HepG2 (cell line): Measurements from ENCODE around the gene CSNK1D. TPM values are rescaled to one million over a fixed set of nuclear protein-coding genes. Genes with fewer than 3 reads are reported as not detected.

ENCODE experiments used
- HNRNPK ChIP-seq: fragments of 200-400 bp; formaldehyde crosslinking; IDR thresholded peaks from 2 replicates; pipeline ENCODE4 v1.6.1; 2018; ENCODE audit warnings: low read length, low read depth, moderate library complexity, mild to moderate bottlenecking; ENCODE audit not compliant: poor library complexity, severe bottlenecking
- ZBTB20 ChIP-seq: sonication (generic); formaldehyde crosslinking; IDR thresholded peaks from 2 replicates; pipeline ENCODE4 v1.8.1; 2023; ENCODE audit warnings: missing genetic modification reagents, low read depth, mild to moderate bottlenecking, borderline replicate concordance
- ZNF382 ChIP-seq: sonication (generic); formaldehyde crosslinking; IDR thresholded peaks from 2 replicates; pipeline ENCODE4 v1.5.0; 2020; ENCODE audit warnings: missing genetic modification reagents, mild to moderate bottlenecking, borderline replicate concordance
- ZNF558 ChIP-seq: sonication (generic); formaldehyde crosslinking; IDR thresholded peaks from 2 replicates; pipeline ENCODE4 v1.9.0; 2022; ENCODE audit warnings: mild to moderate bottlenecking, missing genetic modification reagents, borderline replicate concordance
- ZNF670 ChIP-seq: sonication (generic); formaldehyde crosslinking; IDR thresholded peaks from 2 replicates; pipeline ENCODE4 v1.8.0; 2022; ENCODE audit warnings: mild to moderate bottlenecking, missing genetic modification reagents, borderline replicate concordance
- polyA plus RNA-seq, 8 experiments: library from polyadenylated mRNA; depleted of rRNA in 3 of 8; stranded (reverse) in 7 of 8; unstranded in 1 of 8; fragments of >200 nt; fragmentation: Illumina TruSeq in 4 of 8; extraction: Trizol in 4 of 8; gene quantifications; 2 replicates each; pipeline versions ENCODE4 v1.2.1 to v1.2.3, GENCODE V29; 2011 to 2016; ENCODE audit warnings: low read depth in 4 of 8, missing spikeins in 1 of 8, mixed read lengths in 1 of 8; ENCODE audit not compliant: insufficient read depth in 1 of 8
- total RNA-seq, 5 experiments: library from RNA; depleted of rRNA; stranded (reverse); fragments of >200 nt; fragmentation: Illumina TruSeq; extraction: Trizol; gene quantifications; 2 replicates each; pipeline ENCODE4 v1.2.3, GENCODE V29; 2016; ENCODE audit warnings: low read depth in 1 of 5
- TF ChIP-seq, protein P1 (sequence below): sonication (generic); formaldehyde crosslinking; IDR thresholded peaks from 2 replicates; pipeline ENCODE4 v1.4.0; 2020; ENCODE audit warnings: missing genetic modification reagents
- TF ChIP-seq, protein P2 (sequence below): sonication (generic); formaldehyde crosslinking; IDR thresholded peaks from 2 replicates; pipeline ENCODE4 v1.5.1; 2020; ENCODE audit warnings: mild to moderate bottlenecking, missing genetic modification reagents, moderate library complexity

Gene CSNK1D
- total and polyA plus RNA-seq, 2 of the 13 experiments (the other 11 are each of a cell fraction or from before 2014, with no cell fraction given): 31.5 to 128 TPM

DNA sequence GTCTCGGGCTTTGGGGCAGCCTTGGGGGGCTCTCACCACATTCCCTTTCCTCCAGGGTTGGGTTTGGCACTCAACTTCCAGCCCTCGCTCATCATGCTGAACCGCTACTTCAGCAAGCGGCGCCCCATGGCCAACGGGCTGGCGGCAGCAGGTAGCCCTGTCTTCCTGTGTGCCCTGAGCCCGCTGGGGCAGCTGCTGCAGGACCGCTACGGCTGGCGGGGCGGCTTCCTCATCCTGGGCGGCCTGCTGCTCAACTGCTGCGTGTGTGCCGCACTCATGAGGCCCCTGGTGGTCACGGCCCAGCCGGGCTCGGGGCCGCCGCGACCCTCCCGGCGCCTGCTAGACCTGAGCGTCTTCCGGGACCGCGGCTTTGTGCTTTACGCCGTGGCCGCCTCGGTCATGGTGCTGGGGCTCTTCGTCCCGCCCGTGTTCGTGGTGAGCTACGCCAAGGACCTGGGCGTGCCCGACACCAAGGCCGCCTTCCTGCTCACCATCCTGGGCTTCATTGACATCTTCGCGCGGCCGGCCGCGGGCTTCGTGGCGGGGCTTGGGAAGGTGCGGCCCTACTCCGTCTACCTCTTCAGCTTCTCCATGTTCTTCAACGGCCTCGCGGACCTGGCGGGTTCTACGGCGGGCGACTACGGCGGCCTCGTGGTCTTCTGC lies 36.3 kb downstream of the CSNK1D start (continued):
- TF ChIP-seq HNRNPK (peak; percentile 23), ZNF382 (no peak), ZNF670 (CRISPR knock-in tag) (0 out of 2 replicates have a peak, but pooled peaks have one; percentile 36), ZBTB20 (CRISPR knock-in tag) (no peak), ZNF558 (CRISPR knock-in tag) (peak; percentile 40; the same call in 1 of the 2 replicates)
- TF ChIP-seq, protein P1, sequence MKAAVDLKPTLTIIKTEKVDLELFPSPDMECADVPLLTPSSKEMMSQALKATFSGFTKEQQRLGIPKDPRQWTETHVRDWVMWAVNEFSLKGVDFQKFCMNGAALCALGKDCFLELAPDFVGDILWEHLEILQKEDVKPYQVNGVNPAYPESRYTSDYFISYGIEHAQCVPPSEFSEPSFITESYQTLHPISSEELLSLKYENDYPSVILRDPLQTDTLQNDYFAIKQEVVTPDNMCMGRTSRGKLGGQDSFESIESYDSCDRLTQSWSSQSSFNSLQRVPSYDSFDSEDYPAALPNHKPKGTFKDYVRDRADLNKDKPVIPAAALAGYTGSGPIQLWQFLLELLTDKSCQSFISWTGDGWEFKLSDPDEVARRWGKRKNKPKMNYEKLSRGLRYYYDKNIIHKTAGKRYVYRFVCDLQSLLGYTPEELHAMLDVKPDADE (CRISPR knock-in tag): no peak
- TF ChIP-seq, protein P2, sequence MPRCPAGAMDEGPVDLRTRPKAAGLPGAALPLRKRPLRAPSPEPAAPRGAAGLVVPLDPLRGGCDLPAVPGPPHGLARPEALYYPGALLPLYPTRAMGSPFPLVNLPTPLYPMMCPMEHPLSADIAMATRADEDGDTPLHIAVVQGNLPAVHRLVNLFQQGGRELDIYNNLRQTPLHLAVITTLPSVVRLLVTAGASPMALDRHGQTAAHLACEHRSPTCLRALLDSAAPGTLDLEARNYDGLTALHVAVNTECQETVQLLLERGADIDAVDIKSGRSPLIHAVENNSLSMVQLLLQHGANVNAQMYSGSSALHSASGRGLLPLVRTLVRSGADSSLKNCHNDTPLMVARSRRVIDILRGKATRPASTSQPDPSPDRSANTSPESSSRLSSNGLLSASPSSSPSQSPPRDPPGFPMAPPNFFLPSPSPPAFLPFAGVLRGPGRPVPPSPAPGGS (CRISPR knock-in tag): 0 out of 2 replicates have a peak, but pooled peaks have one; percentile 28
